NCI-H146 (cell line): ENCODE data around the gene SOCS7.
"Not testable (repeated sequence)": the region's sequence is repeated elsewhere in the genome, so short reads cannot be mapped to it uniquely, and the experiment has no call there.

Experiments
- DNase-seq: peaks from one replicate; lab custom pipeline; 2025; lab: John Stamatoyannopoulos, UW

The SOCS7 gene

DNA sequence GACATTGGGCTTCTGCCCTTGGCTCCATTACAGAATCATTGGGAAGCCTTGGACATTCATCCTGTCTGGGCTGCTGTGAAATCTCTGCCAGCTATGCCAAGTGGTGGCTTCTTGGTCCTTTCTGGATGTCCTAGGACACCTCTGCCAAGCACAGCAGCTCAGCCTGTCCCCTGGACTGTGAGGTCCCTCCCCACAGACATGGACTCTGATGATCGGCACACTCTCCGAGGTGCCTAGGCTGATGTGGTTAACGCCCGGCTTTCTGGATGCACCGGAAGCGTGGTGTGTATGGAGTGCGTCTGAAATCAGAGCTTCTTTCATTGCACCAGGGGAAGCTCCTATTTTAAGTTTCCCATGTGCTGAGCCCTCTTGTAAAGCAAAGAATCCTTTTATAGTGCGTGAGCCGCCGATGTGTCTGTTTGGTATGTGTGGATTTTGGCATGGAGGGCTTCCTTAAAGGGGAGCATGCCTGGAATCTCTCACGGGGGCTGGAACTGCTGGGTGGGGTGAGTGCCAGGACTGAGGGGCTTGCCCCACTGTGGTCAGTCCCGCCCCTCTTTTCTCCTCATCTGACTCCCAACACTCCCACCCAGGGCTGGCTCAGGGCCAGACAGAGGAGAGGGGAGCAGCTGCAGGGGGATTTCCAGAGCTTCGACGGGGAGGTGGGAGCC lies 69.7 kb downstream of the SOCS7 start:
- no peak for DNase-seq

GRCh38 chr17:38421871-38422827 lies 70.5 kb downstream of the SOCS7 start:
- DNase-seq, result no peak

DNA sequence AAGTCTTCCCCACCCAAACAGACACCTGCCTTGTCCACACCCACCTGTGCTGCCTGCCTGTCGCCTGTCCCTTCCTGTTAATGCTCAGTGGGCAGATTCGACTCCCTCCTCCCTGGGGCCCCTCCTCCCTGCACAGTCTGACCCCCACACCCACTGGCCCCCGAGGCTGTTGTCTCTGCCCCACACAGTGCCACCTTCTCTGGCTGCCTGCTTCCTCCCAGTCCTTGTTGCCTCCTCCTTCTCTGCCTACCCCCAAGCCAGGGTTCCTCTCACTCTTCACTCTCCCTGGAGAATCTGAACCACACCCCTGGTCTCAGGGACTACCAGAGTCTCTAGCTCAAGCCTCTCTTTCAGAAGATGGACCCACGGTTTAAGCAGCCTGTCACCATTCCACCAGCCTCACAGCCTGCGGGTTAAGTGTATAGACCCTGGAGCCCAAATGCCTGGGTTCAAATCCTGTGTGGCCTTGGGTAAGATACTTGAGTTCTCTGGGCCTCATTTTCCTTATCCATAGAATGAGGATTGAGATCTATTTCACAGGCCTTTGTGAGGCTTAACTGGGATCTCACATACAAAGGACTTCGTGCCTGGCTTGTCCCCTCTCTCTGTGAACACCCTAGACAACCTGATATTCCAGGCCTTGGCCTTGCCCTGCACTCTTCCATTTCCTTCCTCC lies 72.8 kb downstream of the SOCS7 start:
- no peak for DNase-seq

GRCh38 chr17:38425031-38425430 lies 73.4 kb downstream of the SOCS7 start:
- DNase-seq, result no peak

- no peak for DNase-seq
Measured at GRCh38 chr17:38425744-38426143, 74.1 kb downstream of the SOCS7 start.

DNA sequence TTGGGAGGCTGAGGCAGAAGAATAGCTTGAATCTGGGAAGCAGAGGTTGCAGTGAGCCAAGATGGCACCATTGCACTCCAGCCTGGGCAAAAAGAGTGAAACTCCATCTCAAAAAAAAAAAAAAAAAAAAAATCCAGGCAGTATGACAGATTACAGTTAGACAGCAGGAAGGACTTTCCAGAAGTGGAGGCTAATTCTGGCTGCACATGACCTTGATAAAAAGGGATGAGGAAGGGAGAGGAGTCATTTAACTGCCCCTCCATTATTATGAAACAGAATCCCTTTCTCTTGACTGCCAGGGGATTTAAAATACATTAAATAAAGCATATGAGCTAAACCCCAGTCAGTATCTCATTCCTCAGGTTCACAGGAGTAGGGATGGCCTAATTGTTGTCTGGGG lies 74.8 kb downstream of the SOCS7 start:
- no peak for DNase-seq

GRCh38 chr17:38427160-38427949 lies 75.7 kb downstream of the SOCS7 start:
- DNase-seq, result no peak

DNA sequence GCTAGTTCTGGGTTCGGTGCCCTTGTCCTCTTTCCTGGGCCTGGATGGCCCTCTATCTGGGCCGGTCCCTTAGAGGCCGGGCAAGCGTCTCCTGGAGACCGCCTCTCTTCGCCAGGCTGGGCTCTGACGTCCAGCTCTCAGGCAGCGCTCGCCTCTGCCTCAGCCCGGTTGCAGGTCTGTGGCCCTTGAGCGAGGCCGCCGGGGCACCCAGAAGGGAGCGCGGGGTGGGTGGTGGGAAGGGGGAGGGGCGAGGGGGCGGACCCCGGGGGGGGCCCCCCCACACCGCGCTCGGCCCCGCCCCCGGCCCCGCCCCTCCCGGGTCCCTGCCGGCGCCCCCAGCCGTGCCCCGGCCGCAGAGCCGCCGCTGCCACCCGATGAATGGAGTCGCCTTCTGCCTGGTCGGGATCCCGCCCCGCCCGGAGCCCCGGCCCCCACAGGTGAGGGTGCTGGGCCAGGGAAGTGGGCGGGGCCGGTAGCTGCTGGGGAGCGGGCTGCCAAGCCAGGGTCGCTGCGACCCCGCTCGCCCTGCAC lies 76.5 kb downstream of the SOCS7 start, which contains the start of gene ARHGAP23:
ARHGAP23 (plus strand) TSS at position 353 of the 531 bp plus-strand sequence; CDS start at position 375, 22 bp downstream.
- DNase-seq, result no peak

GRCh38 chr17:38428643-38429371 lies 77.2 kb downstream of the SOCS7 start:
- no peak for DNase-seq

DNA sequence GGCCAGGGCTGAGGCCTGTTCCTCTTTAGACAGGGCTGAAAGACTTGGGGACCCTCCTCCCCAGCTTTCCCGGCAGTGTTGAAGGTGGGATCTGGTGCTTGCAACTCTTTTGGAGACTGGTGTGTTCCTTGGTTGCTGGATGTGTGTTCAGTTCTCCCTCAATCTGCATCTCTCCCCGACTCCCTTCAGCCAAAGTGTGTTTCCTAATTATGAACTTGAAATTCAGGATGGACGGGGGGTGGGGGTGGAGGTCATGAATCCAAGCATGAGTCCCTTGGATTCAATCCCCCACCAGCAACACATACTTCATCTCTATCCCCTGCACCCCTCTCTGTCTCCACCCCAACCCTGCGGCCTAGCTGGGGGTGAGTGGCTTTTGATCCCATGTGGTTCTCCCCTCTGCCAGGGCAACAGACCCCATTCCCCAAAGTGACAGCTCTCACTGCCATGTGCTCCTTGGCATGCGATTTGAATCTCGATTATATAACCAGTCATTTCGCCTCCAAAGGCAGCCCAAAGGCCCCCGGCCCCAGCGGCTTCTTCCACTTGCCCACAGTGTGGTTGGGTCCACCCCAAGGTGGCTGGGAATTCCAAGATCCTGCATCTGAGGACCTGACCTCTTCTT lies 77.9 kb downstream of the SOCS7 start:
- no peak for DNase-seq

GRCh38 chr17:38430316-38430715 lies 78.7 kb downstream of the SOCS7 start:
- no peak for DNase-seq

- no peak for DNase-seq
Measured at GRCh38 chr17:38430822-38431221, 79.2 kb downstream of the SOCS7 start.

DNA sequence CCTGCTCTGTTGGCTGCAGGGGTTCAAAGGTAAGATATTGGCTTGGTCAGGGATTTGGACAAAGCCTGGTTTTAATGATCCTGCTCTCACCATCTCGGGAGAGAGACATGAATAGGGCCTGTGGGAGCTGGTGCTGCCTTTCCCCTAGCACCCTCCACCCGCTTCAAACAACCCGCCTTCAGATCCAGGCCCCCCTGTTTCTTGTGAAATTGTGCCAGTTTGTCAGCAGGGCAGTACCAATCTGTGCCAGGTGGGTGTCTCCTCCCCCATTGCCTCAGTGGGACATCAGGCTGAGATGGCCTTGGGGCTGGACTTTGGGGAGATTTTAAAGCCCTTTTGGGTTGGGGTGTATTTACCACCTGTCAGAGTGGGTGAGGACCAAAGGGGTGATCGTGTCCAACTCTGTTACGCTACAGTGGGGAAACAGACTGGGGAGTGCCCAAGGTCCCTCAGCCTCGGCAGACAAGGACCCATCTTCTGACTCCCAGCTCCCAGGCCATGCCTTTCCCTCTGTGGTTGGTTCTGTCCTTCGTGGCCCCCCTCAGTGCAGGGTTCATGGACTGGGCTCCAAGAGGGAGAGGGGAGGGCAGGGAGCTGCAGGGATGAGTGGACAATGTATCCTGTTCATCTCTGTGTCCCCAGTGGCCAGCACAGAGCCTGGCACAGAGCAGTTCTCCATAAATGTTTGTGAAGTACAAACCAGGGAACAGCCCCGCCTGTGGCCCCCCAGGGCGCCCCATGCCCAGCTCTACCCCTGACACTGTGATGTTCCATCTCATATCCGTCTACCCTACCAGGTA lies 79.9 kb downstream of the SOCS7 start:
- no peak for DNase-seq

DNA sequence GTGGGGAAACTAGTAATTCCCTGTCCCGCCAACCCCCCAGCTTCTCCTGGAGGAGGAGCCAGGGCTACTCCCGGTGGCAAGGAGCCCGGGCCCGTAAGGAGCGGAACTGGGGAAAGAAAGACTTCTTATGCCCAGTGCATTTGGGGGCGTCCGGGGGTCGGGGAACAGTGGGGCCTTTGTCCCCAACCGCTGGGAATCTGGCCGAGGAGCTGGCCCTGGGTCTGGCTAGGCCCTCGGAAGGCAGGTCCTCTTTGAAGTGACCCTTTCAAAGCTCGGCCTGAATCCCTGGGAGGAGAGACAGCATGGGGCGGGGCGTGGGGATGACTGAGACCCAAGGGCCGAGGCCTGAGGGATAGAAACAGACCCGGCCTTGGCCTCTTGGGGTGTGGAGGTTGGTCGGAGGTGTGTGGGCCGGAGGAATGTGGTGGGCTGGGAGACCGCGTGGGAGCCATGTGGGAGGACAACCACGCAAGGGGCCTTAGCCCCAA lies 82.6 kb downstream of the SOCS7 start:
- no peak for DNase-seq

DNA sequence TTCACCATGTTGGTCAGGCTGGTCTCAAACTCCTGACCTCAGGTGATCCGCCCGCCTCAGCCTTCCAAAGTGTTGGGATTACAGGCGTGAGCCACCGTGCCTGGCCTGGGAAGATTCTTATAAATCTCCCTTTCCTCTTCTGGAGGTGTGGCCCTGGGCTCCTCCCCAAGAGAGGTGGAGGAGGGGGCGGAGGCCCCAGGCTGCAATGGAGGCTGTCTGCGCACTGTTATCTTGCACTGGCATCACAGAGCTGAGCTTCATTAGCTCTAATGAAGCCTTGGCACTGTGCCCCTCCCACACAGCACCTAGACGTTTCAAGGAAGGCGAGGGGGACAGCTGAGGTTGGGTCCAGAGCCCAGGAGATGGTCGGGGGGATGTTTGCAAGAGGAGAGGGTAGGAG lies 84.2 kb downstream of the SOCS7 start:
- DNase-seq, result no peak

GRCh38 chr17:38436386-38436785 lies 84.7 kb downstream of the SOCS7 start:
- DNase-seq, result no peak

- not testable (repeated sequence) for DNase-seq
Measured at GRCh38 chr17:38437313-38437712, 85.7 kb downstream of the SOCS7 start.

DNA sequence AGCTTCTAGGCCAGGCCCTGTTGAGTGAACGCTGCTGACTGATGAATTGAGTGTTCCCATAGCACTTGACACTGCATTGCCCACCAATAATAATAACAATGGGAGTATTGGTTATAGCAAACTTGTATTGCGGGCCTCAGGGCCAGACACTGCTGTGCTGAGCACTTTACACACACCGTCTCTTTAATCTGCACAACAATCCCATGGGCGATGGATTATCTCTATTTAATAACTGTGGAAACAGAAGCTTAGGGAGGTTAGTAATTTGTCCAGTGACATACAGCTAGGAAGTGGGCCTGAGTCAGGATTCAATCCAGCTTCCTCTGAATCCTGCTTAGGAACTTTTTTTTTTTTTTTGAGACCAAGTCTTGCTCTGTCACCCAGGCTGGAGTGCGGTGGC lies 87.8 kb downstream of the SOCS7 start:
- DNase-seq, result no peak
